ENCODE measurements around the gene ANXA2R. TPM values are rescaled to one million over a fixed set of nuclear protein-coding genes. Genes with fewer than 3 reads are reported as not detected.

Gene ANXA2R
- total and polyA plus RNA-seq, 9 of the 15 experiments (the other 6 are each of a cell fraction or from before 2014, with no cell fraction given): 2.1 to 4.8 (median 3.4) TPM

DNA sequence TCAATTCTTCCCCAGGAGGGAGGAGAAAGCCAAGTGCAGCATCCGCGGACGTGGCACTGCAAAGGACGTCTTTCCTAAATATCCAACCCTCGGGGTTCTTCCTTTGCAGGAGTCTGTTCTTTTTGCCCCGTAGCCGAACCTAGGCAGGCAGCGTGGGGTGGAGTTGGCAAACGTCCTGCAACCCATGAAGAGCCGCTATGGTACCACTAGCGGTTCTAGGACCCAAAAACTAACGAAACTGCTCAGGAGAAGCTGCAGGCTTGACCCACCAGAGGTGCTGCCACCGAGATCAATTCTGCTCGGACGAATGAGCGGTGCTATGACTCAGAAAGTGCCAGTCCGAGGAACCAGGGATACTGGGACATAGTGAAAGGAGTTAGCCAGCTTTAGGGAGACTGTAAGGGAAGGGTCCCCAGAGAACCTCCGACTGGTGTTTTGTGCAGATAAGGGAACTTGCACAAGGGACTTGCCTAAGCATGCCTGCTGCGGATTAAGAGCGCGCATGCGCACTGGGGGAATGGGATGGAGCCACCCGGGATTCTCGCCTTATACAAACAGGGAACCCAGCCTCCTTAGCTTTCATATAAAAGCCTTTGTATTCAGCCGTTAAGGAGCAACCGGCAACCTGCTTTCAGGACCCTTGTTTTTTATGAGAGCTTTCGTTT lies 32.7 kb downstream of the ANXA2R start (continued):
- TF ChIP-seq ZC3H11A (IDR thresholded peaks at IDR 0.05; ENCODE audit: low read depth, low read length) (no peak), KAT8 (IDR thresholded peaks at IDR 0.05; ENCODE audit: low read depth) (no peak), MCM3 (IDR thresholded peaks at IDR 0.05) (no peak), SMARCB1 (IDR thresholded peaks at IDR 0.05; ENCODE audit: insufficient read length, low read depth) (no peak), MYC (IDR thresholded peaks at IDR 0.05; ENCODE audit: low read depth, low read length) (peak; percentile 46), MYC (CRISPR knock-in tag; IDR thresholded peaks at IDR 0.05; ENCODE audit: borderline replicate concordance, low read depth) (no peak), ZNF121 (CRISPR knock-in tag; conservative IDR thresholded peaks at IDR 0.05) (no peak), POLR2B (IDR thresholded peaks at IDR 0.05; ENCODE audit: low read depth, partially characterized antibody) (peak; percentile 65), SREBF1 (IDR thresholded peaks at IDR 0.05; ENCODE audit: borderline replicate concordance, low read depth, low read length) (no peak), HDGF (IDR thresholded peaks at IDR 0.05) (no peak), ZNF785 (CRISPR knock-in tag; IDR thresholded peaks at IDR 0.05) (no peak), MEIS2 (IDR thresholded peaks at IDR 0.05; ENCODE audit: partially characterized antibody) (peak; percentile 84), SETDB1 (IDR thresholded peaks at IDR 0.05; ENCODE audit: low read length) (no peak), KHSRP (IDR thresholded peaks at IDR 0.05) (no peak), PHF8 (IDR thresholded peaks at IDR 0.05; ENCODE audit: borderline replicate concordance, low read length) (no peak), FIP1L1 (IDR thresholded peaks at IDR 0.05; ENCODE audit: low read depth, low read length, poor library complexity, severe bottlenecking) (no peak), OTX1 (CRISPR knock-in tag; IDR thresholded peaks at IDR 0.05) (no peak), ZNF707 (CRISPR knock-in tag; conservative IDR thresholded peaks at IDR 0.05) (no peak), HNRNPUL1 (IDR thresholded peaks at IDR 0.05; ENCODE audit: low read length) (no peak), DDX20 (tag; IDR thresholded peaks at IDR 0.05; ENCODE audit: low read depth) (no peak), CCNT2 (IDR thresholded peaks at IDR 0.05; ENCODE audit: borderline replicate concordance, extremely low read depth, insufficient read length, low read depth, low read length) (no peak), JUNB (CRISPR knock-in tag; conservative IDR thresholded peaks at IDR 0.05) (no peak)
- TF ChIP-seq, protein P1, sequence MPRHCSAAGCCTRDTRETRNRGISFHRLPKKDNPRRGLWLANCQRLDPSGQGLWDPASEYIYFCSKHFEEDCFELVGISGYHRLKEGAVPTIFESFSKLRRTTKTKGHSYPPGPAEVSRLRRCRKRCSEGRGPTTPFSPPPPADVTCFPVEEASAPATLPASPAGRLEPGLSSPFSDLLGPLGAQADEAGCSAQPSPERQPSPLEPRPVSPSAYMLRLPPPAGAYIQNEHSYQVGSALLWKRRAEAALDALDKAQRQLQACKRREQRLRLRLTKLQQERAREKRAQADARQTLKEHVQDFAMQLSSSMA (CRISPR knock-in tag; IDR thresholded peaks at IDR 0.05): no peak
- TF ChIP-seq, protein P2, sequence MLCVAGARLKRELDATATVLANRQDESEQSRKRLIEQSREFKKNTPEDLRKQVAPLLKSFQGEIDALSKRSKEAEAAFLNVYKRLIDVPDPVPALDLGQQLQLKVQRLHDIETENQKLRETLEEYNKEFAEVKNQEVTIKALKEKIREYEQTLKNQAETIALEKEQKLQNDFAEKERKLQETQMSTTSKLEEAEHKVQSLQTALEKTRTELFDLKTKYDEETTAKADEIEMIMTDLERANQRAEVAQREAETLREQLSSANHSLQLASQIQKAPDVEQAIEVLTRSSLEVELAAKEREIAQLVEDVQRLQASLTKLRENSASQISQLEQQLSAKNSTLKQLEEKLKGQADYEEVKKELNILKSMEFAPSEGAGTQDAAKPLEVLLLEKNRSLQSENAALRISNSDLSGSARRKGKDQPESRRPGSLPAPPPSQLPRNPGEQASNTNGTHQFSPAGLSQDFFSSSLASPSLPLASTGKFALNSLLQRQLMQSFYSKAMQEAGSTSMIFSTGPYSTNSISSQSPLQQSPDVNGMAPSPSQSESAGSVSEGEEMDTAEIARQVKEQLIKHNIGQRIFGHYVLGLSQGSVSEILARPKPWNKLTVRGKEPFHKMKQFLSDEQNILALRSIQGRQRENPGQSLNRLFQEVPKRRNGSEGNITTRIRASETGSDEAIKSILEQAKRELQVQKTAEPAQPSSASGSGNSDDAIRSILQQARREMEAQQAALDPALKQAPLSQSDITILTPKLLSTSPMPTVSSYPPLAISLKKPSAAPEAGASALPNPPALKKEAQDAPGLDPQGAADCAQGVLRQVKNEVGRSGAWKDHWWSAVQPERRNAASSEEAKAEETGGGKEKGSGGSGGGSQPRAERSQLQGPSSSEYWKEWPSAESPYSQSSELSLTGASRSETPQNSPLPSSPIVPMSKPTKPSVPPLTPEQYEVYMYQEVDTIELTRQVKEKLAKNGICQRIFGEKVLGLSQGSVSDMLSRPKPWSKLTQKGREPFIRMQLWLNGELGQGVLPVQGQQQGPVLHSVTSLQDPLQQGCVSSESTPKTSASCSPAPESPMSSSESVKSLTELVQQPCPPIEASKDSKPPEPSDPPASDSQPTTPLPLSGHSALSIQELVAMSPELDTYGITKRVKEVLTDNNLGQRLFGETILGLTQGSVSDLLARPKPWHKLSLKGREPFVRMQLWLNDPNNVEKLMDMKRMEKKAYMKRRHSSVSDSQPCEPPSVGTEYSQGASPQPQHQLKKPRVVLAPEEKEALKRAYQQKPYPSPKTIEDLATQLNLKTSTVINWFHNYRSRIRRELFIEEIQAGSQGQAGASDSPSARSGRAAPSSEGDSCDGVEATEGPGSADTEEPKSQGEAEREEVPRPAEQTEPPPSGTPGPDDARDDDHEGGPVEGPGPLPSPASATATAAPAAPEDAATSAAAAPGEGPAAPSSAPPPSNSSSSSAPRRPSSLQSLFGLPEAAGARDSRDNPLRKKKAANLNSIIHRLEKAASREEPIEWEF (CRISPR knock-in tag; IDR thresholded peaks at IDR 0.05): 0 out of 2 replicates have a peak, but pooled peaks have one; percentile 47
- TF ChIP-seq, protein P3, sequence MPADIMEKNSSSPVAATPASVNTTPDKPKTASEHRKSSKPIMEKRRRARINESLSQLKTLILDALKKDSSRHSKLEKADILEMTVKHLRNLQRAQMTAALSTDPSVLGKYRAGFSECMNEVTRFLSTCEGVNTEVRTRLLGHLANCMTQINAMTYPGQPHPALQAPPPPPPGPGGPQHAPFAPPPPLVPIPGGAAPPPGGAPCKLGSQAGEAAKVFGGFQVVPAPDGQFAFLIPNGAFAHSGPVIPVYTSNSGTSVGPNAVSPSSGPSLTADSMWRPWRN (IDR thresholded peaks at IDR 0.05; ENCODE audit: low read depth): no peak

Measured in K562 (cell line).